WTC11 (cell line): ENCODE data around the gene AFF2. TPM values are rescaled to one million over a fixed set of nuclear protein-coding genes. Genes with fewer than 3 reads are reported as not detected.

ENCODE experiments used
- ATAC-seq: fragments of 200-7000 bp; cut with Tn5 transposase; 2 replicates; pipeline ENCODE4 v1.10.0; 2021; ENCODE audit warnings: mild to moderate bottlenecking, moderate library complexity
- CTCF ChIA-PET: fragments of 300-600 bp; sonication (Branson Sonifier 250); formaldehyde crosslinking; loops from one replicate; lab custom pipeline; 2021; ENCODE audit warnings: antibody characterized with exemption; lab: Charles Lee
- POLR2A ChIA-PET: fragments of 350-600 bp; sonication (Branson Sonifier 250); formaldehyde crosslinking; loops from one replicate; lab custom pipeline; 2021; ENCODE audit warnings: antibody characterized with exemption; lab: Charles Lee
- DNase-seq: peaks from one replicate; pipeline ENCODE4 v3.0.0; 2021; ENCODE audit warnings: low spot score
- H3K27ac Mint-ChIP-seq: 2 replicates; pipeline ENCODE4 v1.8.0; 2021; ENCODE audit warnings: mixed read lengths
- H3K27me3 Mint-ChIP-seq: 2 replicates; pipeline ENCODE4 v1.8.0; 2021; ENCODE audit warnings: low read depth, mild to moderate bottlenecking, moderate library complexity, mixed read lengths
- H3K36me3 Mint-ChIP-seq: 2 replicates; pipeline ENCODE4 v1.8.0; 2021; ENCODE audit warnings: mixed read lengths
- H3K4me1 Mint-ChIP-seq: 2 replicates; pipeline ENCODE4 v1.8.0; 2022; ENCODE audit warnings: mixed read lengths
- H3K4me3 Mint-ChIP-seq: 2 replicates; pipeline ENCODE4 v1.8.0; 2021; ENCODE audit warnings: mild to moderate bottlenecking, moderate library complexity, mixed read lengths
- H3K9me3 Mint-ChIP-seq: 2 replicates; pipeline ENCODE4 v1.8.0; 2021; ENCODE audit warnings: mixed read lengths
- ARID4B ChIP-seq: sonication (generic); formaldehyde crosslinking; IDR thresholded peaks from 2 replicates; pipeline ENCODE4 v1.8.0; 2023; ENCODE audit warnings: missing genetic modification reagents, mild to moderate bottlenecking, borderline replicate concordance
- CREB1 ChIP-seq: sonication (generic); formaldehyde crosslinking; IDR thresholded peaks from 2 replicates; pipeline ENCODE4 v1.8.0; 2023; ENCODE audit warnings: mild to moderate bottlenecking, missing genetic modification reagents
- CTCF ChIP-seq: fragments of 200-600 bp; IDR thresholded peaks from 2 replicates; pipeline ENCODE4 v1.8.0; 2022; ENCODE audit warnings: antibody characterized with exemption
- E2F4 ChIP-seq: sonication (generic); formaldehyde crosslinking; IDR thresholded peaks from 2 replicates; pipeline ENCODE4 v1.8.1; 2022; ENCODE audit warnings: low read depth, mild to moderate bottlenecking, moderate library complexity, missing genetic modification reagents, borderline replicate concordance
- FOXK1 ChIP-seq: sonication (generic); formaldehyde crosslinking; IDR thresholded peaks from 2 replicates; pipeline ENCODE4 v1.8.0; 2022; ENCODE audit warnings: mild to moderate bottlenecking, moderate library complexity, missing genetic modification reagents
- GRHL2 ChIP-seq: fragments of 250-450 bp; sonication (Bioruptor Pico); IDR thresholded peaks from 2 replicates; pipeline ENCODE4 v1.8.0; 2022; ENCODE audit warnings: mild to moderate bottlenecking, moderate library complexity; ENCODE audit not compliant: insufficient replicate concordance, severe bottlenecking
- HMGA2 ChIP-seq: fragments of 250-450 bp; sonication (Bioruptor Pico); IDR thresholded peaks from 2 replicates; pipeline ENCODE4 v1.4.0; 2021; ENCODE audit warnings: mild to moderate bottlenecking, moderate library complexity
- JAZF1 ChIP-seq: fragments of 250-450 bp; sonication (Bioruptor Pico); IDR thresholded peaks from 2 replicates; pipeline ENCODE4 v1.9.0; 2021; ENCODE audit warnings: moderate library complexity, mild to moderate bottlenecking, inconsistent platforms
- MXD4 ChIP-seq: fragments of 250-450 bp; sonication (Bioruptor Pico); IDR thresholded peaks from 2 replicates; pipeline ENCODE4 v1.8.0; 2021; ENCODE audit warnings: mild to moderate bottlenecking, moderate library complexity, borderline replicate concordance
- NFATC4 ChIP-seq: fragments of 250-450 bp; sonication (Bioruptor Pico); IDR thresholded peaks from 2 replicates; pipeline ENCODE4 v1.9.0; 2021; ENCODE audit warnings: mild to moderate bottlenecking
- NR3C1 ChIP-seq: sonication (generic); formaldehyde crosslinking; conservative IDR thresholded peaks from 2 replicates; pipeline ENCODE4 v1.8.1; 2023; ENCODE audit warnings: low read depth, mild to moderate bottlenecking, missing genetic modification reagents
- PREB ChIP-seq: sonication (generic); formaldehyde crosslinking; IDR thresholded peaks from 2 replicates; pipeline ENCODE4 v1.8.1; 2022; ENCODE audit warnings: mild to moderate bottlenecking, missing genetic modification reagents, moderate library complexity, borderline replicate concordance
- PRRX2 ChIP-seq: fragments of 250-450 bp; sonication (Bioruptor Pico); IDR thresholded peaks from 2 replicates; pipeline ENCODE4 v1.8.0; 2021; ENCODE audit warnings: mild to moderate bottlenecking
- RORB ChIP-seq: fragments of 250-450 bp; sonication (Bioruptor Pico); IDR thresholded peaks from 2 replicates; pipeline ENCODE4 v1.9.0; 2021; ENCODE audit warnings: mild to moderate bottlenecking
- STAT6 ChIP-seq: sonication (generic); formaldehyde crosslinking; conservative IDR thresholded peaks from 2 replicates; pipeline ENCODE4 v1.8.1; 2023; ENCODE audit warnings: mild to moderate bottlenecking, low read depth, missing genetic modification reagents, moderate library complexity
- ZNF219 ChIP-seq: sonication (generic); formaldehyde crosslinking; IDR thresholded peaks from 2 replicates; pipeline ENCODE4 v1.8.0; 2023; ENCODE audit warnings: missing genetic modification reagents, mild to moderate bottlenecking, borderline replicate concordance
- ZNF232 ChIP-seq: sonication (generic); formaldehyde crosslinking; IDR thresholded peaks from 2 replicates; pipeline ENCODE4 v1.8.0; 2022; ENCODE audit warnings: mild to moderate bottlenecking, missing genetic modification reagents
- ZNF263 ChIP-seq: sonication (generic); formaldehyde crosslinking; IDR thresholded peaks from 2 replicates; pipeline ENCODE4 v1.8.1; 2022; ENCODE audit warnings: low read depth, mild to moderate bottlenecking, moderate library complexity, missing genetic modification reagents
- ZNF396 ChIP-seq: fragments of 250-450 bp; sonication (Bioruptor Pico); IDR thresholded peaks from 2 replicates; pipeline ENCODE4 v1.8.0; 2021; ENCODE audit warnings: mild to moderate bottlenecking, moderate library complexity, borderline replicate concordance
- ZNF671 ChIP-seq: fragments of 250-450 bp; sonication (Bioruptor Pico); IDR thresholded peaks from 2 replicates; pipeline ENCODE4 v1.8.0; 2021; ENCODE audit warnings: mild to moderate bottlenecking
- total RNA-seq: library from RNA; stranded (reverse); gene quantifications from 3 replicates; pipeline ENCODE4 v1.2.3, GENCODE V29; 2021

The AFF2 gene
- total RNA-seq, 1 experiment from 2014 or later, result 7.6 TPM

GRCh38 chrX:148540671-148541583 lies 40.5 kb downstream of the AFF2 start:
- no peak for ATAC-seq
- TF ChIP-seq ZNF263 (CRISPR knock-in tag) (no peak), ZNF219 (CRISPR knock-in tag) (no peak), NFATC4 (CRISPR knock-in tag) (no peak), PREB (no peak), RORB (no peak), PRRX2 (CRISPR knock-in tag) (no peak), E2F4 (no peak), STAT6 (CRISPR knock-in tag) (no peak), FOXK1 (CRISPR knock-in tag) (no peak), ZNF396 (CRISPR knock-in tag) (no peak), MXD4 (CRISPR knock-in tag) (no peak), JAZF1 (CRISPR knock-in tag) (no peak), NR3C1 (CRISPR knock-in tag) (no peak), ARID4B (CRISPR knock-in tag) (no peak), ZNF232 (CRISPR knock-in tag) (no peak), HMGA2 (CRISPR knock-in tag) (no peak), ZNF671 (CRISPR knock-in tag) (no peak), GRHL2 (CRISPR knock-in tag) (no peak), CREB1 (CRISPR knock-in tag) (no peak), CTCF (no peak)
- H3K9me3 Mint-ChIP-seq, result no peaks in the 10 kb centered on the region
- ChIA-PET POLR2A (no interaction called here), CTCF (interaction anchor here (1.8 to 2.8 kb wide), 2 partner anchors 10 to 12 kb away, joined by 6 to 16 read pairs; no protein-coding TSS in a partner anchor)
- peaks cover 38% of the 10 kb centered on the region for H3K4me1 Mint-ChIP-seq
- H3K27ac Mint-ChIP-seq, result no peak overlapping the region
- H3K27me3 Mint-ChIP-seq, result no peaks in the 10 kb centered on the region
- H3K4me3 Mint-ChIP-seq, result no peak overlapping the region
- no peaks in the 10 kb centered on the region for H3K36me3 Mint-ChIP-seq
- no peak for DNase-seq
